Activated T-helper 1 cell treated with anti-CD3 and anti-CD28 coated beads, Interleukin-12 subunit alpha, Interleukin-12 subunit beta, Interleukin-2, Interleukin-4 antibody, amounts not matched to agents 30 ng/mL and 10 ng/mL and 1 ng/mL, durations not matched to agents 14 hours and 24 hours and 36 hours (primary cell): ENCODE results near the gene SKI. TPM values are rescaled to one million over a fixed set of nuclear protein-coding genes. Genes with fewer than 3 reads are reported as not detected.
A peak's percentile ranks its signal among the peaks of the same experiment; 100 is the strongest.

ENCODE experiments used
- DNase-seq: peaks from one replicate; pipeline ENCODE4 v3.0.0; 2021; ENCODE audit warnings: low spot score
- H3K27ac Mint-ChIP-seq: one replicate; pipeline ENCODE4 v1.8.0; 2021; ENCODE audit warnings: mild to moderate bottlenecking, mixed read lengths
- H3K27me3 Mint-ChIP-seq: one replicate; pipeline ENCODE4 v1.8.0; 2022; ENCODE audit warnings: mild to moderate bottlenecking, moderate library complexity, mixed read lengths; ENCODE audit not compliant: insufficient read depth
- H3K36me3 Mint-ChIP-seq: one replicate; pipeline ENCODE4 v1.8.0; 2021; ENCODE audit warnings: low read depth, mixed read lengths
- H3K4me1 Mint-ChIP-seq: one replicate; pipeline ENCODE4 v1.8.0; 2021; ENCODE audit warnings: low read depth, mixed read lengths
- H3K4me3 Mint-ChIP-seq: one replicate; pipeline ENCODE4 v1.8.0; 2021; ENCODE audit warnings: mild to moderate bottlenecking, moderate library complexity, mixed read lengths
- H3K9me3 Mint-ChIP-seq: one replicate; pipeline ENCODE4 v1.8.0; 2021; ENCODE audit warnings: mixed read lengths
- intact Hi-C: fragments of 100-400 bp; cut with micrococcal nuclease; formaldehyde crosslinking; loops from one replicate; pipeline ENCODE4 v1.15.1; 2024
- total RNA-seq: library from RNA; stranded (reverse); gene quantifications from 2 replicates; pipeline ENCODE4 v1.2.3, GENCODE V29; 2022

SKI gene
- total RNA-seq, 1 donor from 2014 or later, result 38.3 TPM

DNA sequence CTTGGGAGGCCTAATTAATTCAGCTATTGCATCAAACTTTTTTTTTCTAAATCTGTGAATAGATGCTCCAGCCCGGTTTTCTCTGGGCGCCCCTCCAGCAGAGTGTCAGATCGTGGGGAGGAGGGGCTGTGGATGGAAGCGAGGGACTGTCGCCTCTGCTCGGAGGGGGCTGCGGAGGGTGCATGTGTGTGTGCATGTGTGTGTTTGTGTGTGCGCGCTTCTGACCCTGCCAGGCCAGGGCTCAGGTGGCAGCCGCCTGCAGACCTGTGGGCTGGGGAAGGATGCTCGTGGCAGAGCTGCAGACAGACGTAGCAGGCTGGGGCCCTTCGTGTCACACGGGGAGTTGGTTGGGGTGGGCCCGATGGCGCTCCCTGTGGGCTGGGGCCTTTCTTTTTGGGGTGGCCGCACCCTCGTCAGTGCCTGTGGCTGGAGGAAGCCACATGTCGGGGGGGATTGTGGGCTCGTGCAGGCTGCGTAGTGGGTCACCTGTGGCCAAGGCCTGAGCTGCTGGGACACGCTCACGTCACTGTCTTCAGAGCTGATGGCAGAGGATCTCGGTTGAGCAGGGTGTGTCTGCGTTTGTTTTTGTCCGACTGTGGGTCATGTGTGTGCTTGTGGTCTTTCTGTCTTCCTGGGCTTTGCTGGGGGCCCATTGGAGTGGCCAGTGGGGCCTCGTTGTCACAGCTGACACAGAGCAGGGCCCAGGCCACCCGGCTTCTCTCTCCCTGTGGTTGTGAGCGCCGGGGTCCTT is 2.8 kb downstream of the SKI start:
- Mint-ChIP-seq H3K9me3 (no peaks in the 10 kb centered on the region), H3K27me3 (peaks cover 4% of the 10 kb centered on the region), H3K4me1 (peaks cover 51% of the 10 kb centered on the region), H3K4me3 (peak overlapping the region; percentile 93), H3K36me3 (peaks cover 23% of the 10 kb centered on the region), H3K27ac (peak overlapping the region; percentile 89)
- DNase-seq, result no peak
- intact Hi-C loops, result loop anchor here (10.0 kb wide), 1 partner anchor 294 kb away; the partner anchor contains the start of gene PANK4

GRCh38 chr1:2231532-2232254 is 3.6 kb downstream of the SKI start:
- intact Hi-C loops, result loop anchor here (1.0 to 10.0 kb wide), 2 partner anchors 32 to 293 kb away; partner anchors contain the start of gene PANK4
- peaks cover 57% of the 10 kb centered on the region for H3K4me1 Mint-ChIP-seq

GRCh38 chr1:2232255-2232915 is 4.3 kb downstream of the SKI start:
- Mint-ChIP-seq H3K27ac (peak overlapping the region; percentile 89), H3K27me3 (no peaks in the 10 kb centered on the region), H3K4me3 (peak overlapping the region; percentile 93), H3K36me3 (peaks cover 24% of the 10 kb centered on the region), H3K4me1 (peaks cover 64% of the 10 kb centered on the region), H3K9me3 (no peaks in the 10 kb centered on the region)
- intact Hi-C loops, result loop anchor here (1.0 to 10.0 kb wide), 2 partner anchors 33 to 292 kb away; partner anchors contain the start of gene PANK4
- DNase-seq, result no peak

More at GRCh38 chr1:2231532-2232254, 3.6 kb downstream of the SKI start:
- peak overlapping the region; percentile 89 for H3K27ac Mint-ChIP-seq
- peak overlapping the region; percentile 93 for H3K4me3 Mint-ChIP-seq
- peak; percentile 70 for DNase-seq
- peaks cover 24% of the 10 kb centered on the region for H3K36me3 Mint-ChIP-seq
- H3K27me3 Mint-ChIP-seq, result no peaks in the 10 kb centered on the region
- H3K9me3 Mint-ChIP-seq, result no peaks in the 10 kb centered on the region

DNA sequence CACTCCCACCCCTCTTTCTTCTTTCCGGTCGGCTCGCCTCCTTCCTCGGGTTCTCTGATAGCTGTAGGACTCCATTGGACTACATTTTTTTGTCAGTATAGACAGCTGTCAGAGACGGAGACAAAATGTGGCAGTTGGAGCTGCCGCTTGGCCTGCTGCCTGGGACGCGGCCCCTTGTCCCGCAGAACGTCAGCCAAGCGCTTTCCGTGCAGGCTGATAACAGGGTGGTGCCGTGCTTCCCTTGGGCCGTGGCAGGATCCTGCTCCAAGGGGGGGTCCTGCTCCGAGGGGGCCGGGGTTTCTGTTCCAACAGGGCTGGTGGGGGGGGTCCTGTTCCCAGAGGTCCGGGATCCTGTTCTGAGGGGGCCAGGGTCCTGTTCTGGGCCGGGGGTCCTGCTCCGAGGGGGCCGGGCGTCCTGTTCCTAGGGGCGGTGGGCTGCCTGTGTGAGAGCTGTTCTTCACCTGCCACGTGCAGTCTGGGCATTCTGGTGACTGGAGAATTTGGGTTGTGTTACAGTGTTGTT is 4.9 kb downstream of the SKI start:
- peak overlapping the region; percentile 93 for H3K4me3 Mint-ChIP-seq
- H3K27ac Mint-ChIP-seq, result peak overlapping the region; percentile 60
- no peak for DNase-seq
- intact Hi-C loops, result loop anchor here (1.0 to 10.0 kb wide), 2 partner anchors 34 to 292 kb away; partner anchors contain the start of gene PANK4
- no peaks in the 10 kb centered on the region for H3K27me3 Mint-ChIP-seq
- peaks cover 24% of the 10 kb centered on the region for H3K36me3 Mint-ChIP-seq
- H3K9me3 Mint-ChIP-seq, result no peaks in the 10 kb centered on the region
- peaks cover 67% of the 10 kb centered on the region for H3K4me1 Mint-ChIP-seq

GRCh38 chr1:2233468-2233867 is 5.3 kb downstream of the SKI start:
- no peaks in the 10 kb centered on the region for H3K27me3 Mint-ChIP-seq

GRCh38 chr1:2233997-2234761 is 6.1 kb downstream of the SKI start:
- intact Hi-C loops, result loop anchor here (1.0 to 10.0 kb wide), 4 partner anchors 25 to 291 kb away; partner anchors contain the start of gene PANK4
- H3K27me3 Mint-ChIP-seq, result no peaks in the 10 kb centered on the region
- peak; percentile 68 for DNase-seq

More at GRCh38 chr1:2233468-2233867, 5.3 kb downstream of the SKI start:
- H3K36me3 Mint-ChIP-seq, result peaks cover 24% of the 10 kb centered on the region
- peak overlapping the region; percentile 63 for H3K27ac Mint-ChIP-seq
- no peaks in the 10 kb centered on the region for H3K9me3 Mint-ChIP-seq
- peaks cover 67% of the 10 kb centered on the region for H3K4me1 Mint-ChIP-seq
- intact Hi-C loops, result loop anchor here (10.0 kb wide), 1 partner anchor 291 kb away; the partner anchor contains the start of gene PANK4
- no peak for DNase-seq
- peak overlapping the region; percentile 93 for H3K4me3 Mint-ChIP-seq

DNA sequence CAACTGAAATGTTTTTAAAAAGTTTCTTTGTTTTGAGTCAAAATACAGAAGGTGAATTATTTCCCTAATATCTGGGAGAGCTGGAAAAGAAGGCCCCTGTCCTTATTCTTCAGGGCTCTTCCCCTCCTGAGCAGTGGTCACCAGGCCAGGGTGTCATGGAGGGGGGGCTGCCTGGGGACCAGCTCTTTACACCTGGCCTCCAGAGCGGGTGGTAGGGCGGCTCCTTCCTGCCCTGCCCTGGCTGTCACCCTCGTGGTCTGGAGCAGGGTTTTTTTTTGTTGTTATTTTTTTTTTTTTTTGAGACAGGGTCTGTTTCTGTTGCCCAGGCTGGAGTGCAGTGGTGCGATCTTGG is 6.6 kb downstream of the SKI start:
- Mint-ChIP-seq H3K4me3 (peak overlapping the region; percentile 93), H3K4me1 (peaks cover 76% of the 10 kb centered on the region), H3K27me3 (no peaks in the 10 kb centered on the region), H3K27ac (peak overlapping the region; percentile 78), H3K9me3 (no peaks in the 10 kb centered on the region), H3K36me3 (peaks cover 20% of the 10 kb centered on the region)
- intact Hi-C loops, result loop anchor here (1.0 to 10.0 kb wide), 4 partner anchors 24 to 290 kb away; partner anchors contain the start of gene PANK4
- DNase-seq, result no peak

More at GRCh38 chr1:2233997-2234761, 6.1 kb downstream of the SKI start:
- H3K4me1 Mint-ChIP-seq, result peaks cover 71% of the 10 kb centered on the region
- peak overlapping the region; percentile 93 for H3K4me3 Mint-ChIP-seq
- H3K36me3 Mint-ChIP-seq, result peaks cover 22% of the 10 kb centered on the region
- no peaks in the 10 kb centered on the region for H3K9me3 Mint-ChIP-seq
- H3K27ac Mint-ChIP-seq, result peak overlapping the region; percentile 78

GRCh38 chr1:2235300-2235998 is 7.3 kb downstream of the SKI start:
- DNase-seq, result no peak
- Mint-ChIP-seq H3K27me3 (no peaks in the 10 kb centered on the region), H3K9me3 (no peaks in the 10 kb centered on the region), H3K27ac (peak overlapping the region; percentile 40), H3K4me1 (peaks cover 82% of the 10 kb centered on the region), H3K36me3 (peaks cover 21% of the 10 kb centered on the region), H3K4me3 (peak overlapping the region; percentile 51)
- intact Hi-C loops, result loop anchor here (2.0 to 10.0 kb wide), 2 partner anchors 23 to 289 kb away; partner anchors contain the start of gene PANK4

DNA sequence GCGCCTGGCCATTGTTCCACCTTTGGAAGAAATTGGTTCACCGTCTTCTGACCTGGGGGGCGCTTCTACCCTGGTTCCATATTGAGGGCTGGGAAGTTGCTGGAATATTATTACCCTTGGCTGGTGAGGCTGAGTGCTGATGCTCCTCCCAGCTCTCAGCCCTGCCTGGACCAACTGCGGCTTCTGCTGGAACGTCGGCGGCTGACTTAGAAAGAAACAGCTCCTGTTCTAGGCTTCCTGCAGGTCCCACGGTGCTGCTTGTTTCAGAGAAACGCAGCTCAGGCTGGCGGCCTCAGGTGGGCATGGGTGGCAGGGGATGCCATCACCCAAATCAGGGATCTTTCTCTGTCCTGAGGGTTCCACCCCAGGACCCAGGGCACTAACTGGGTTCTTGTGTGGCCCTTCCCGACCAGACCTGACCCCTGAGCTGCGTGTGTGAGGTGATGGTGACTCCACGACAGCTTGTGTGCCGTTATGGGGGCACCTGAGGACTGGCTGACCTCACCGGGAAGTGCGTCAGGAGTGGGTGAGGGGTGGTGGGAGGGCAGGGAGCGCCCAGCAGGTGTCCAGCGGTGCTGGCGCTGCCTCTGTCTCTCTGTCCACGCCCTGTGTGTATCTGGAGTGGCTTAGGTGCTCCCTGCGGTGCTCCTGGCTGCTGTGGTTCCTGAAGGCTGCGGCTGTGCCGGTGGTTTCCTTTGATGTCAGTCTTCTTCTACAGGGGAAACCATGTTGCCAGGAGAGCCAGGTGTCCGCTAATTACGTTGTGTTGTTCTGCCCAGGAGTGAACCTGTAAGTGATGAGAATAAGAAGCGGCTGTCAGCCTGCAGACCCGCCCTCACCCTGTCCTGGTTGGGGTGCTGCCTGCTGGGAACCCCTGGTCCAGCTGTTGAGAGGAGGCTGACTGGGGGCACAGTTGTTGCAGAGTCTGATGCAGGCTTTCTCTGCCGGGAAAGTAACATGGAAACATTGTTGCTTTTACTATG is 8.9 kb downstream of the SKI start:
- Mint-ChIP-seq H3K4me3 (peak overlapping the region; percentile 47), H3K4me1 (peaks cover 72% of the 10 kb centered on the region), H3K36me3 (peaks cover 15% of the 10 kb centered on the region), H3K27me3 (no peaks in the 10 kb centered on the region), H3K27ac (peak overlapping the region; percentile 35), H3K9me3 (no peaks in the 10 kb centered on the region)
- intact Hi-C loops, result loop anchor here (10.0 kb wide), 1 partner anchor 288 kb away; the partner anchor contains the start of gene PANK4
- no peak for DNase-seq

GRCh38 chr1:2237773-2238172 is 9.7 kb downstream of the SKI start:
- no peaks in the 10 kb centered on the region for H3K9me3 Mint-ChIP-seq
- H3K4me3 Mint-ChIP-seq, result peak overlapping the region; percentile 47
- peaks cover 18% of the 10 kb centered on the region for H3K36me3 Mint-ChIP-seq
- DNase-seq, result no peak
- no peaks in the 10 kb centered on the region for H3K27me3 Mint-ChIP-seq
- intact Hi-C loops, result loop anchor here (10.0 kb wide), 1 partner anchor 287 kb away; the partner anchor contains the start of gene PANK4
- peaks cover 64% of the 10 kb centered on the region for H3K4me1 Mint-ChIP-seq
- no peak overlapping the region for H3K27ac Mint-ChIP-seq
